CD4-positive, alpha-beta memory T cell (primary cell): ENCODE data around the gene S100B. TPM values are rescaled to one million over a fixed set of nuclear protein-coding genes. Genes with fewer than 3 reads are reported as not detected.

Experiments used
- CTCF ChIA-PET: fragments of 350-600 bp; sonication (Branson Sonifier 250); formaldehyde crosslinking; loops from one replicate; lab custom pipeline; 2021; ENCODE audit warnings: inconsistent platforms; ENCODE audit not compliant: partially characterized antibody; lab: Charles Lee
- POLR2A ChIA-PET: fragments of 350-600 bp; sonication (Branson Sonifier 250); formaldehyde crosslinking; loops from one replicate; lab custom pipeline; 2021; ENCODE audit not compliant: partially characterized antibody; lab: Charles Lee
- DNase-seq, 5 donors: peaks; one replicate each; pipeline versions ENCODE4 v3.0.0 to v3.0.0-alpha.2; 2020 to 2022; ENCODE audit warnings: mixed read lengths in 1 of 5
- H3K27ac ChIP-seq: one replicate; pipeline ENCODE4 v1.7.0; 2013; ENCODE audit warnings: low read depth, low read length
- H3K27me3 ChIP-seq: 2 replicates; pipeline ENCODE4 v1.7.0; 2013; ENCODE audit warnings: mild to moderate bottlenecking, low read length, moderate library complexity; ENCODE audit not compliant: insufficient read depth
- H3K36me3 ChIP-seq: 2 replicates; pipeline ENCODE4 v1.7.0; 2013; ENCODE audit warnings: mild to moderate bottlenecking, low read length, moderate library complexity; ENCODE audit not compliant: insufficient read depth
- H3K4me1 ChIP-seq: 2 replicates; pipeline ENCODE4 v1.7.0; 2013; ENCODE audit warnings: mild to moderate bottlenecking, low read length, moderate library complexity; ENCODE audit not compliant: insufficient read depth
- H3K4me3 ChIP-seq, 2 donors: one replicate each; pipeline ENCODE4 v1.7.0; 2013; ENCODE audit warnings: low read length in 2 of 2, mild to moderate bottlenecking in 1 of 2
- H3K9me3 ChIP-seq, 2 donors: one replicate each; pipeline ENCODE4 v1.7.0; 2013; ENCODE audit warnings: low read length in 2 of 2, control low read depth in 1 of 2; ENCODE audit not compliant: control insufficient read depth in 1 of 2
- H3K27ac Mint-ChIP-seq, 7 donors: one replicate each; pipeline ENCODE4 v1.8.0; 2020 to 2021; ENCODE audit warnings: mixed read lengths in 7 of 7, mild to moderate bottlenecking in 6 of 7, inconsistent platforms in 3 of 7, moderate library complexity in 3 of 7
- H3K27me3 Mint-ChIP-seq, 2 donors: one replicate each; pipeline ENCODE4 v1.8.0; 2020 to 2021; ENCODE audit warnings: mixed read lengths in 2 of 2
- H3K36me3 Mint-ChIP-seq, 2 donors: one replicate each; pipeline ENCODE4 v1.8.0; 2020 to 2021; ENCODE audit warnings: mixed read lengths in 2 of 2, inconsistent platforms in 1 of 2, mild to moderate bottlenecking in 1 of 2
- H3K4me1 Mint-ChIP-seq, 4 donors: one replicate each; pipeline ENCODE4 v1.8.0; 2020 to 2021; ENCODE audit warnings: mixed read lengths in 4 of 4, mild to moderate bottlenecking in 1 of 4
- H3K4me3 Mint-ChIP-seq, 8 donors: one replicate each; pipeline ENCODE4 v1.8.0; 2020 to 2021; ENCODE audit warnings: mixed read lengths in 8 of 8, mild to moderate bottlenecking in 7 of 8, moderate library complexity in 6 of 8, inconsistent platforms in 3 of 8
- H3K9me3 Mint-ChIP-seq, 8 donors: one replicate each; pipeline ENCODE4 v1.8.0; 2020 to 2021; ENCODE audit warnings: mixed read lengths in 8 of 8, mild to moderate bottlenecking in 5 of 8, inconsistent platforms in 3 of 8, moderate library complexity in 1 of 8
- intact Hi-C: fragments of 100-400 bp; cut with micrococcal nuclease; formaldehyde crosslinking; loops from one replicate; pipeline ENCODE4 v1.15.1; 2023
- polyA plus RNA-seq, 2 donors: library from polyadenylated mRNA; unstranded; fragments of 300-500 nt; fragmentation: Illumina TruSeq; gene quantifications; one replicate each; pipeline ENCODE4 v1.2.3, GENCODE V29; 2021
- total RNA-seq, 2 experiments: library from RNA; stranded (reverse); gene quantifications; one replicate each; pipeline ENCODE4 v1.2.3, GENCODE V29; 2021

S100B gene
- total and polyA plus RNA-seq, 4 experiments from 2014 or later, result 0.54 to 0.73 TPM; not detected in 2

DNA sequence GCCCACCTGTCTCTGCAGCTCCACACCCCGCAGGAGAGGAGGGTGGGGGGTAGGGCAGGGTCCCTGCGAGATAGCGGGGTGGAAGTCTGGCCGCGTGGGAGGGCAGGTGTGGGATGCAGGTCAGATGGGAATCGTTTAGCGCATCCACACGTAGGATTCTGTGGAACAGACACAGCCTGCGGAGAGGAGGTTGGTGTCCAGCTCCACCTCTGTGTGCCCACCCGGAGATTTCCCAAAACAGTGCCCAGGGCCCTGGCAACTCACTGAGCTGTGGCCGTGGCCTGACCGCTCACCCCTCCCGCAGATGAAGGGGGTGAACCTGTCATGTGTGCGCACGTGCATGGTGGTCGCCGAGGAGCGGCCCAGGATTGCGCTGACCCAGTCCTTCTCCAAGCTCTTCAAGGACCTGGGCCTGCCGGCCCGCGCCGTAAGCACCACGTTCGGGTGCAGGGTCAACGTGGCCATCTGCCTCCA is 46.9 kb downstream of the S100B start:
- DNase-seq, result no peak
- peaks cover 37 to 93% (median 49%) of the 10 kb centered on the region in 4 donors for H3K4me1 Mint-ChIP-seq
- Histone ChIP-seq H3K36me3 (peaks cover 45% of the 10 kb centered on the region), H3K4me1 (peaks cover 62% of the 10 kb centered on the region), H3K27me3 (no peaks in the 10 kb centered on the region), H3K27ac (no peak overlapping the region), H3K9me3 (no peaks in the 10 kb centered on the region), H3K4me3 (no peak overlapping the region)
- ChIA-PET CTCF (interaction anchor here (3.0 to 3.1 kb wide), 2 partner anchors 58 to 78 kb away, joined by 10 to 19 read pairs; partner anchors contain the start of gene PRMT2), POLR2A (interaction anchor here (1.4 to 9.3 kb wide), 5 partner anchors 8 to 99 kb away, joined by 6 to 108 read pairs (median 26); partner anchors contain the start of genes DIP2A, PRMT2 and S100B)
- intact Hi-C loops, result loop anchor here (2.0 kb wide), 1 partner anchor 77 kb away; the partner anchor contains the start of gene PRMT2
- H3K27me3 Mint-ChIP-seq, result no peaks in the 10 kb centered on the region
- peak overlapping the region in 4 of 7 donors; percentile 83 to 98 (median 88) for H3K27ac Mint-ChIP-seq
- no peaks in the 10 kb centered on the region for H3K9me3 Mint-ChIP-seq
- peaks cover 56 to 59% of the 10 kb centered on the region in 2 donors for H3K36me3 Mint-ChIP-seq
- H3K4me3 Mint-ChIP-seq, result peak overlapping the region in 1 of 8 donors; percentile 43

DNA sequence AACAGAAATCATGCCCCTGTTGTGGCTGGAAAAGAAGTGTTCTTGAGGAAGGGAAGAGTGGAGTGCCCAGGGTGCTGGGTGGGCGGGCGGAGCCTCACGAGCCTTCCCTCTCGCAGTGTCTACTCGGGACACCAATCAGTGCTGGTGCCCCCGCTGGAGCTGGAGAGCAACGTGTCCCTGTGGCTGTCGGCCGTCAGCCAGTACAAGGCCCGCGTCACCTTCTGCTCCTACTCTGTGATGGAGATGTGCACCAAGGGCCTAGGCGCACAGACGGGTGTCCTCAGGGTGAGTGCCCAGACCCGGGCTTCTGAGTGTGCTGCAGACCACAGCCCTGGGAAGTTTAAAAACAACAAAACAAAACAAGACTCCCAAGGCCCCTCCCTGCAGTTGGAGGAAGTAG is 47.4 kb downstream of the S100B start:
- ChIA-PET CTCF (interaction anchor here (3.0 to 3.1 kb wide), 2 partner anchors 58 to 79 kb away, joined by 10 to 19 read pairs; partner anchors contain the start of gene PRMT2), POLR2A (interaction anchor here (3.7 to 9.3 kb wide), 3 partner anchors 7 to 99 kb away, joined by 26 to 108 read pairs (median 44); partner anchors contain the start of genes DIP2A and PRMT2)
- Histone ChIP-seq H3K9me3 (no peaks in the 10 kb centered on the region), H3K4me3 (no peak overlapping the region), H3K36me3 (peaks cover 40% of the 10 kb centered on the region), H3K27me3 (no peaks in the 10 kb centered on the region), H3K27ac (no peak overlapping the region), H3K4me1 (peaks cover 67% of the 10 kb centered on the region)
- no peak for DNase-seq
- H3K27me3 Mint-ChIP-seq, result no peaks in the 10 kb centered on the region
- no peaks in the 10 kb centered on the region for H3K9me3 Mint-ChIP-seq
- peaks cover 39 to 93% (median 50%) of the 10 kb centered on the region in 4 donors for H3K4me1 Mint-ChIP-seq
- H3K4me3 Mint-ChIP-seq, result no peak overlapping the region
- peak overlapping the region in 6 of 7 donors; percentile 27 to 81 (median 58) for H3K27ac Mint-ChIP-seq
- intact Hi-C loops, result no loop called here
- peaks cover 54 to 59% of the 10 kb centered on the region in 2 donors for H3K36me3 Mint-ChIP-seq

DNA sequence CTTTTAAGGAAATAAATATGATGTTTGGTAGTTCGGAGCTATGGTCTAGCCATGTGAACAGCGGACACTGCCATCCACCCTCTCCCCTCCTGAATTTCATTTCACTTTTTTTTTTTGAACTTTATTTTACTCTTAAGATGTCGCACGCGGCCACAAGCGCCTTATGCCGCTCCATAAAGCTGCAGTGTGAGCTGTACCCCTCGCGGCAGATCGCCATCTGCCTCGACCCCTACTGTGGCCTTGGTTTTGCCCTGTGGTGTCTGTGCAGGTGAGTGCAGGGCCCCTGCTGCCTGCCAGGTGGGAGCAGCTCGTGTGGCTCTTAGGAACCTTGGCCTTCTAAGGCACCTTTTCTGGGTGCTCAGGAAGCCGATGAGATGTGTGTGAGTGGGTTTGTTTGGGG is 48.1 kb downstream of the S100B start:
- no peaks in the 10 kb centered on the region for H3K9me3 Mint-ChIP-seq
- H3K27me3 Mint-ChIP-seq, result no peaks in the 10 kb centered on the region
- Histone ChIP-seq H3K4me1 (peaks cover 68% of the 10 kb centered on the region), H3K27me3 (no peaks in the 10 kb centered on the region), H3K36me3 (peaks cover 33% of the 10 kb centered on the region), H3K4me3 (no peak overlapping the region), H3K27ac (no peak overlapping the region), H3K9me3 (no peaks in the 10 kb centered on the region)
- H3K4me3 Mint-ChIP-seq, result no peak overlapping the region
- intact Hi-C loops, result no loop called here
- ChIA-PET CTCF (no interaction called here), POLR2A (interaction anchor here (9.3 kb wide), 1 partner anchor 78 kb away, joined by 108 read pairs; the partner anchor contains the start of gene PRMT2)
- no peak for DNase-seq
- peaks cover 41 to 93% (median 51%) of the 10 kb centered on the region in 4 donors for H3K4me1 Mint-ChIP-seq
- H3K36me3 Mint-ChIP-seq, result peaks cover 48 to 53% of the 10 kb centered on the region in 2 donors
- H3K27ac Mint-ChIP-seq, result peak overlapping the region in 6 of 7 donors; percentile 27 to 87 (median 58)

DNA sequence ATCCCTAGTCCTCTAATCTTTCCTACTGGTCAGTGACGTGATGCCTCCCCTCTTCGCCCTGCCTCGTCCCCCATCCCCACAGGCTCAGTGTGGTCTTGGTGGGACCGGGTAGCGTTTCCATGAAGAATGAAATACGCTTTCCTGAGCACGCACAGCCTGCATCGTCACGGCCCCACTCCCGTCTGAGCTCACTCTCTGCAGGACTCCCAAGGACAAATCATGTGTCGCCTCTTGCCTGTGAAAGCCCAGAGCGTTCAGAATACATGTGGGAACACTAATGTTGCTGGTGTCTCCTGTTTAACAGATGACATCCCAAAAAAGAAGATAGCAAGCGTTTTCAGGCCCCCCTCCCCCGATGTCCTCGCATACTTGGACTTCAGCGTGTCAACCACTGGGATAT is 49.2 kb downstream of the S100B start:
- DNase-seq, result no peak
- Mint-ChIP-seq H3K4me3 (peak overlapping the region in 1 of 8 donors; percentile 15), H3K36me3 (peaks cover 37 to 44% of the 10 kb centered on the region in 2 donors), H3K4me1 (peaks cover 40 to 91% (median 51%) of the 10 kb centered on the region in 4 donors), H3K9me3 (no peaks in the 10 kb centered on the region), H3K27me3 (no peaks in the 10 kb centered on the region), H3K27ac (peak overlapping the region in 6 of 7 donors; percentile 48 to 82 (median 62))
- Histone ChIP-seq H3K4me1 (peaks cover 68% of the 10 kb centered on the region), H3K9me3 (no peaks in the 10 kb centered on the region), H3K27ac (no peak overlapping the region), H3K36me3 (peaks cover 23% of the 10 kb centered on the region), H3K4me3 (no peak overlapping the region), H3K27me3 (no peaks in the 10 kb centered on the region)
- CTCF ChIA-PET, result no interaction called here
- POLR2A ChIA-PET, result interaction anchor here (9.3 kb wide), 1 partner anchor 79 kb away, joined by 108 read pairs; the partner anchor contains the start of gene PRMT2
- intact Hi-C loops, result no loop called here

DNA sequence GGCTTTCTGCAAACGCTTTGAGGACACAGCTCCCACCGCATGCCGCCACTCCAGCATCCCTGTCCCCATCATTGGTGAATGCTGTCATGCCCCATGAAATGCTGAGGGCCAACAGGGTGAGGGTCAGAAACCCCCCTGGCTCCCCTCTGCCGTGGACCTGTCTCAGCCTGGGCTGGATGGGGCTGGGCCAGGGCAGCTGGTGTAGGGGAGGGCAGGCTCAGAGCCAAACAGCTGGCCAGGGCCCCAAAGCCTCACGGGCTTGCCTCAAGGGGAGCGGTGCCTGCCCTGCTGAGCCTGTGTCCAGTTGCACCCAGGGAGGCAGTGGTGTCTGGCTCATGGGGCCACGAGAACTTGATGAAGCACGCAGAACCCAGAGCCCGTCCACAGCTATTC is 49.7 kb downstream of the S100B start:
- DNase-seq, result no peak
- Mint-ChIP-seq H3K27me3 (no peaks in the 10 kb centered on the region), H3K36me3 (peaks cover 39 to 45% of the 10 kb centered on the region in 2 donors), H3K27ac (peak overlapping the region in 5 of 7 donors; percentile 6 to 74 (median 51)), H3K9me3 (no peaks in the 10 kb centered on the region), H3K4me1 (peaks cover 41 to 91% (median 52%) of the 10 kb centered on the region in 4 donors), H3K4me3 (no peak overlapping the region)
- H3K4me1 ChIP-seq, result peaks cover 68% of the 10 kb centered on the region
- POLR2A ChIA-PET, result interaction anchor here (8.3 kb wide), 1 partner anchor 80 kb away, joined by 105 read pairs; the partner anchor contains the start of gene PRMT2
- no peaks in the 10 kb centered on the region for H3K9me3 ChIP-seq
- intact Hi-C loops, result no loop called here
- CTCF ChIA-PET, result no interaction called here
- no peak overlapping the region for H3K4me3 ChIP-seq
- H3K36me3 ChIP-seq, result peaks cover 20% of the 10 kb centered on the region
- H3K27me3 ChIP-seq, result no peaks in the 10 kb centered on the region
- H3K27ac ChIP-seq, result no peak overlapping the region

DNA sequence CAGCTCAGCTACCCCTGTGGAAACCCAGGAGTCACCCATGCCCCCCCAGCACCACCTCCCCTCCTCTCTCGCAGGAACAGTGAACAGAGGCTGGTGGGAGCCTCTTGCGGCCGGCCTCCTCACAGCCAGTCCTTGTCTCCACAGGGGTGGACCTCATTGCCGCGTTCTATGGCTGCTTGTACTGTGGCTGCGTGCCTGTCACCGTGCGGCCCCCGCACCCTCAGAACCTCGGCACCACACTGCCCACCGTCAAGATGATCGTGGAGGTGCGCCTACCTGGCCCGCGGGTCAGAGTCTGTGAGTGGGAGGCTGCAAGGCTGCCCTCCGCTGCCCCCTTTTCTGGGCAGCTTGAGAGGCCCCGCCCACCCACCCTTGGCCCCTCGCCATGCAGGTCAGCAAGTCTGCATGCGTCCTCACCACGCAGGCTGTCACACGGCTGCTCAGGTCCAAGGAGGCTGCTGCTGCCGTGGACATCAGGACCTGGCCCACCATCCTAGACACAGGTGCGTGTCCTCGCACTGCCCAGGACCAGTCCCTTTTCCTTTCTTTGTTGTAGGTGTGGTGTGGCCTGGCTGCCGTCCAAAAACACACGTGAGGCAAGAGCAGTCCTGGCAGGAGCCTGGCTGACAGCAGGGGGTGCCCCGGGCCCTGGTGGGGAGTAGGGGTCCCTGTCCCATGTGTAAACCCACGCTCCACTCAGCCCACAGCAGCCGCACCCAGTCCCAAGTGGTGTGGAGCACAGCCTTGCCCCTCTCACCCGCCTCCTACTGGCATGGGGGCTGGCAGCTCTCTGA is 50.3 kb downstream of the S100B start:
- ChIA-PET POLR2A (interaction anchor here (0.6 to 8.3 kb wide), 2 partner anchors 81 to 99 kb away, joined by 3 to 105 read pairs; partner anchors contain the start of gene PRMT2), CTCF (no interaction called here)
- Histone ChIP-seq H3K9me3 (no peaks in the 10 kb centered on the region), H3K36me3 (peaks cover 20% of the 10 kb centered on the region), H3K27ac (no peak overlapping the region), H3K4me1 (peaks cover 68% of the 10 kb centered on the region), H3K27me3 (no peaks in the 10 kb centered on the region), H3K4me3 (no peak overlapping the region)
- H3K4me3 Mint-ChIP-seq, result no peak overlapping the region
- H3K36me3 Mint-ChIP-seq, result peaks cover 37 to 41% of the 10 kb centered on the region in 2 donors
- H3K27ac Mint-ChIP-seq, result peak overlapping the region in 6 of 7 donors; percentile 57 to 99 (median 94)
- DNase-seq, result no peak
- no peaks in the 10 kb centered on the region for H3K9me3 Mint-ChIP-seq
- intact Hi-C loops, result no loop called here
- H3K4me1 Mint-ChIP-seq, result peaks cover 38 to 91% (median 50%) of the 10 kb centered on the region in 4 donors
- no peaks in the 10 kb centered on the region for H3K27me3 Mint-ChIP-seq
